GM12875 (cell line): ENCODE measurements around the gene CCT6A.
A peak's percentile ranks its signal among the peaks of the same experiment; 100 is the strongest.
"Not testable (repeated sequence)": the region's sequence is repeated elsewhere in the genome, so short reads cannot be mapped to it uniquely, and the experiment has no call there.

Experiments
- H3K4me3 ChIP-seq: one replicate; pipeline ENCODE4 v1.5.1; 2011; ENCODE audit warnings: low read depth, low read length, control low read depth
- TF ChIP-seq, protein P1 (sequence below): IDR thresholded peaks from 2 replicates; pipeline ENCODE4 v1.5.1; 2011; ENCODE audit warnings: low read depth, mild to moderate bottlenecking, control low read depth, inconsistent platforms, low read length, moderate library complexity, borderline replicate concordance; ENCODE audit not compliant: insufficient read depth

The CCT6A gene

DNA sequence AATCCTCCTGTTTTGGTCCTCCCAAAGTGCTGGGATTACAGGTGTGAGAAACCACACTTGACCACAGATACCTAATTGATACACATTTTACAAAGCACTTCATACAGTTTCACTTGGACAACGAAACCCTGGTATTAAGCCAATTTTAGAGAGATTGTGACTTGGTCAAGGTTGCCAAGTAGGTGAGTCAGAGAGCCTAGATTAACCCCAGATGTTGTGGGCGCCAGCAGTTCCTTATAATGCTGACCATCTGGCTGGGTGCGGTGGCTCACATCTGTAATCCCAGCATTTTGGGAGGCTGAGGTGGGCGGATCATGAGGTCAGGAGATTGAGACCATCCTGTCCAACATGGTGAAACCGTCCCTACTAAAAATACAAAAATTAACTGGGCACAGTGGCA, 46.1 kb downstream of the CCT6A start:
- TF ChIP-seq, protein P1, sequence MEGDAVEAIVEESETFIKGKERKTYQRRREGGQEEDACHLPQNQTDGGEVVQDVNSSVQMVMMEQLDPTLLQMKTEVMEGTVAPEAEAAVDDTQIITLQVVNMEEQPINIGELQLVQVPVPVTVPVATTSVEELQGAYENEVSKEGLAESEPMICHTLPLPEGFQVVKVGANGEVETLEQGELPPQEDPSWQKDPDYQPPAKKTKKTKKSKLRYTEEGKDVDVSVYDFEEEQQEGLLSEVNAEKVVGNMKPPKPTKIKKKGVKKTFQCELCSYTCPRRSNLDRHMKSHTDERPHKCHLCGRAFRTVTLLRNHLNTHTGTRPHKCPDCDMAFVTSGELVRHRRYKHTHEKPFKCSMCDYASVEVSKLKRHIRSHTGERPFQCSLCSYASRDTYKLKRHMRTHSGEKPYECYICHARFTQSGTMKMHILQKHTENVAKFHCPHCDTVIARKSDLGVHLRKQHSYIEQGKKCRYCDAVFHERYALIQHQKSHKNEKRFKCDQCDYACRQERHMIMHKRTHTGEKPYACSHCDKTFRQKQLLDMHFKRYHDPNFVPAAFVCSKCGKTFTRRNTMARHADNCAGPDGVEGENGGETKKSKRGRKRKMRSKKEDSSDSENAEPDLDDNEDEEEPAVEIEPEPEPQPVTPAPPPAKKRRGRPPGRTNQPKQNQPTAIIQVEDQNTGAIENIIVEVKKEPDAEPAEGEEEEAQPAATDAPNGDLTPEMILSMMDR, result no peak
- H3K4me3 ChIP-seq, result no peak overlapping the region

DNA sequence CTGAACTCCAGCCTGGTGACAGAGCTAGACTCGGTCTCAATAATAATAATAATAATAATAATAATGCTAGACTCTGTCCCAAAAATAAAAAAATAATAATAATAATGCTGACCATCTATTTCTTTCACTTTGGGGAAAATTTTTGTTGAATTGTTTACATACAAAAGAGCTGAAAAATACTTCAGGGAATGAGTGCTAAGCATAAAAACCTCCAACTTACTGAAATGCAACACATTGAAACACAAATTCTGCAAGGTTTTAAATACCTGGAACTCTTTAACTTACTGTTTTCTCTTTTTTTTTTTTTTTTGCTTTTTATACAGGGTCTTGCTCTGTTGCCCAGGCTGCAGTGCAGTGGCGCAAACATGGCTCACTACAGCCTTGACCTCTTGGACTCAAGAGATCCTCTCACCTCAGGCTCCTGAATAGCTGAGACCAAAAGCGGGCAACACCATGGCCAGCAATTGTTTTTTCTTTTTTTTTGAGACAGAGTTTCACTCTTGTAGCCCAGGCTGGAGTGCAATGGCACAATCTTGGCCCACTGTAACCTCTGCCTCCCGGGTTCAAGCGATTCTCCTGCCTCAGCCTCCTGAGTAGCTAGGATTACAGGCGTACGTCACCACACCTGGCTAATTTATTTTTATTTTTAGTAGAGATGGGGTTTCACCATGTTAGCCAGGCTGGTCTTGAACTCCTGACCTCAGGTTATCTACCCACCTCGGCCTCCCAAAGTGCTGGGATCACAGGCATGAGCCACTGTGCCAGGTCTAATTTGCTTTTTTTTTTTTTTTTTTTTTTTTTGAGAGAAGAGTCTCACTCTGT, 46.8 kb downstream of the CCT6A start:
- H3K4me3 ChIP-seq, result not testable (repeated sequence)

DNA sequence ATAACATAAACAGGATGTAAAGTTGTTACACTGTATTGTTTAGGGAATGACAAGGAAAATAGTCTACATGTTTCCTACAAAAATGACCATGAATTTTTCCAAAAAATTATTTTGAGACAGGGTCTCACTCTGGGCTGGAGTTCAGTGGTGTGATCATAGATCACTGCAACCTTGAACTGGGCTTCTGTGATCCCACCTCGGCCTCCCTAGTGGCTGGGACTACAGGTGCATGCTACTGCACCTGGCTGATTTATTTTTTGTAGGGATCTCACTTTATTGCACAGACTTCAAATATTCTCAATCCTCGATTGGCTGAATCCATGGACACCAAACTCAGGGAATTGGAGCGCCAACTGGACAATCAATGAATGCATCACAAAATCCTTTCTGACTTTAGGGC, 48.1 kb downstream of the CCT6A start:
- H3K4me3 ChIP-seq, result no peak overlapping the region
- TF ChIP-seq, protein P1, result no peak

DNA sequence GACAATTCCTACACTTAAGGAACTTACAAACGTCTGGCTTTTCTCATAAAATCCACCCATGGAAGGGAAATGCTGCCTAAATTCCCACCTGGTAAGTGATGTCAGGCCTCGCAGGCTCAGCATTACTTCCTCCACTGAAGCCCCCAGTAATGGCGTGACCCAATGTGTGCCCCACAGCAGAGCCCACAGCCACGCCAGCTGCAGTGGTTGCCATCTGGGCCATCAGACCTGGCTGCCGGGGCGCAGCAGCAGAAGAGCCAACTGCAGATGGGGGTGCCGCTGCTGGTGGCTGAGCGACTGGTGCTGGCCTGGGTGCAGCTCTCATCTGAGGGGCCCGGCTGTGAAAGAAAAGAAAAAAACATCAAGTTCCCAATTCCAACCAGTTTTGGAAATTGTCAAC, 52.6 kb downstream of the CCT6A start:
- not testable (repeated sequence) for H3K4me3 ChIP-seq

- TF ChIP-seq, protein P1, result no peak
- peak overlapping the region; percentile 83 for H3K4me3 ChIP-seq
These were observed 53.9 kb downstream of the CCT6A start for GRCh38 chr7:56105508-56105907.

- peak within 1 kb of the TSS; percentile 83 for H3K4me3 ChIP-seq
- TF ChIP-seq, protein P1, result no peak
These were observed 54.8 kb downstream of the CCT6A start, which contains the start of gene CHCHD2 for GRCh38 chr7:56106108-56107073. CHCHD2 (minus strand) TSS chr7:56106476; CDS start chr7:56106413, 63 bp downstream.

DNA sequence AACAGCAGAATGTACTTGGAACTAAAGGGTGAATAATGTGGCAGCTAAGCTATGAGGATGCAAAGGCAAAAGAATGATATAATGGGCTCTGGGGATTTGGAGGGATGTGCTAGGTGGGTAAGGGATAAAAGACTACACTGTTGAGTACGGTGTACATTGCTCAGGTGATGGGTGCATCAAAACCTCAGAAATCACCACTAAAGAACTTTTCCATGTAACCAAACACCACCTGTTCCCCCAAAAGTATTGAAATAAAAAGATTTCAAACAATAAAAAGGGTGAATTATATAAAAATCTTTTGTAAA, 56.3 kb downstream of the CCT6A start:
- TF ChIP-seq, protein P1, result no peak
- H3K4me3 ChIP-seq, result no peak overlapping the region

- no peak overlapping the region for H3K4me3 ChIP-seq
- TF ChIP-seq, protein P1, result no peak
These were observed 59.0 kb downstream of the CCT6A start for GRCh38 chr7:56110611-56111010.

DNA sequence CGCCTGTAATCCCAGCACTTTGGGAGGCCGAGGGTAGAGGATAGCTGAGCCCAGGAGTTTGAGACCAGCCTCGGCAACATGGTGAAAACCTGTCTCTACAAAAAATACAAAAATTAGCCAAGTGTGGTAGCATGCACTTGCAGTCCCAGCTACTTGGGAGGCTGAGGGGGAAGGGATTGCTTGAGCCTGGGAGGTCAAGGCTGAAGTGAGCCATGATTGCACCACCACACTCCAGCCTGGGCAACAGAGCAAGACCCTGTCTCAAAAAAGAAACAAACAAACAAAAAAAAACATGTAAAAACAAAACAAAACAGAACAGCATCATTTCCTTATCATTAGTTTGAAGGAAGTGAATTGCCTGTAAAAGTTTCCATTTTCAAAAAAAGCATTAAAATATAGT, 60.7 kb downstream of the CCT6A start:
- not testable (repeated sequence) for H3K4me3 ChIP-seq
